Activated T-cell treated with anti-CD3 and anti-CD28 coated beads for 48 hours (primary cell): ENCODE measurements around the gene ZBTB24.
A peak's percentile ranks its signal among the peaks of the same experiment; 100 is the strongest.

Experiments
- DNase-seq: peaks from one replicate; pipeline ENCODE4 v3.0.0-alpha.2; 2020; ENCODE audit warnings: low read depth

ZBTB24 gene

DNA sequence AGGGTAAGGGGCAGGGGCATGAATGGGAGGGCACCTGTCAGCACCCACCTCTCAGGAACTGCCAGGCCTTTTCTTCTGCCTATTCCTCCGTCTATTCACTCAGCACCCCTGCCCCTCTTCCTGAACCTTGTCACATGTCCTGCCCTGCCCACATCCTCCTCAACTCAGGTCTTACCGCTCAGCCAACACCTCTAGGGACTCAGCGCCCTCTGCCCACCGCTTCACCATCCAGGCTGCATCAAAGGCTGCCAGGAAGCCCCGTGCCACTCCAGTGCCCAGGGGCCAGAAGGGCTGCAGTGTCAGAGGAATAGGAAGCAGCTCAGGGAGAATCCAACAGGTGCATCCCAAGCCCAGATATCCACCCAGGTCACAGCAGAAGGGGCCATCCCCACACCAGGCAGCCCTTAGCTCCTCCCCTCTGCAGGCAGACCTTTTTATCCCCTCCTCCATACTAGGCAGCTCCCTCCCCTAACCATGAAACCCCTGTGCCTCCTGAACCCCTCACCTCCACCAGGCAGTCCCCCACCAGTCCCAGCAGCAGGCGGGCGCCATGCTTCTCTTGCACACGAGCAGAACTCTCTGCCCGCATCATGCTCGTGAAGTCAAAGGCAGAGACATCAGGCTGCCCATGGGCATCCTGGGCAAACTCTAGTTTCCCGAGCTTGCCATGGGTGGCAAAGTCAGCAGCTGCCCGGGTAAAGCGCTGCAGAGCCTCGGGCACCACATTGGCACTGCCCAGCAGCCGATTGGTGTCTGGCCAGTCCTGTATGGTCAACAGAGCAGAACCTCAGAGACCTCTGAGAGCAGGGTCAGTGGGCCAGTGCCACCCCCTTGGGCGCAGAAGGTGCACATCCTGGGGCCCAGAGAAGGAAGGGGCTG, 33.0 kb downstream of the ZBTB24 start:
- DNase-seq = no peak

DNA sequence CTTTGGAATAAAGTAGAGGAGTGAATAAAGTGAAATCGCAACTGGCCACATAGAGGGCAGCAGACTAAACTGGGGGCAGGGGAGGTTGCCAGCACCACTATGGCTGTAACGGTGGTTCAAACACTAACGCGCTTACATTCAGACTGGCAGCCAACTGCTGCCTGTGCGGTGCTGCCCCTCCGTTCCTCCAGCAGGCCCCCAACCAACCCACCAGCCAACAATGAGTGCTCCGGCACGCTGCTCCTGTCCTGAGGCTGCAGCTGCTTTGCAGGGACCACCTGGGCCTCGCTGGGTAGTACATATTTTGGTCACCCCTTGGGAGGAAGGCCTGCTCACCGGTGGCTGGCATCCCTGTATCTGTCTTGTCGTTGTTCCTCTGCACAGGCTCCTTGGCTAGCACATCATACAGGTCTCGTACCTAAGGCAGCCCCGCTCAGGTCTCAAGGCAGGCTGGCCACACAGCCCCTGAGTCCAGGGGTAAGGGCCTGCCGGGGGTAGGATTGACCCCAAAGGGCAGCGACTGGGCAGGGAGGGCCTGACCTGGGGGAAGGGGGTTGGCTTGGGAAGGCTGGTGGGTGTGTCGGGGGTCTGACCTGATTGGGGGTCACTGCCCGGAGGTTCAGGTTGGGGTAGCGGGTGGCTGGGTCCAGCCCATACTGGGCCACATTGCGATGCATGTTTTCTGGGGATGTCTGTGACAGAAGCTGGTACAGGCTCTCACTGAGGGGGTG, 33.8 kb downstream of the ZBTB24 start:
- DNase-seq = no peak

DNA sequence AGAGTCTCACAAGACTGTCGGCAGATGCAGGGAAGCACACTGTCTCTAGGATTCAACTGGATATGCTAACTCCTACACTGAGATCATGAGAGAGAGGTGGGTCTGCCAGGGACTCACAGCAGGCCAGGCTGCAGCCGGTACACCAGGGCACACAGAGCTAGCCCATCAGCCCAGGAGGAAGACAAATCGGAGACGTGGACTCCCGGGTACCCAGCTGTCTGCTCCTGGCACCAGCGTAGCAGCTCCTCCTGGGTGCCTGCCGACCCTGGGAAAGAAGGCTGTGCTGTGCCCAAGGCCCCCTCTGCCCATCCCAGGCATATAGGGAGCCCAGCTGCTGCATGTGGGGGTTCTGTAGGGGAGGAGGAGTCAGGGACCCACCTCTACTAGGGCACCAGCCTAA, 34.4 kb downstream of the ZBTB24 start:
- no peak for DNase-seq

DNA sequence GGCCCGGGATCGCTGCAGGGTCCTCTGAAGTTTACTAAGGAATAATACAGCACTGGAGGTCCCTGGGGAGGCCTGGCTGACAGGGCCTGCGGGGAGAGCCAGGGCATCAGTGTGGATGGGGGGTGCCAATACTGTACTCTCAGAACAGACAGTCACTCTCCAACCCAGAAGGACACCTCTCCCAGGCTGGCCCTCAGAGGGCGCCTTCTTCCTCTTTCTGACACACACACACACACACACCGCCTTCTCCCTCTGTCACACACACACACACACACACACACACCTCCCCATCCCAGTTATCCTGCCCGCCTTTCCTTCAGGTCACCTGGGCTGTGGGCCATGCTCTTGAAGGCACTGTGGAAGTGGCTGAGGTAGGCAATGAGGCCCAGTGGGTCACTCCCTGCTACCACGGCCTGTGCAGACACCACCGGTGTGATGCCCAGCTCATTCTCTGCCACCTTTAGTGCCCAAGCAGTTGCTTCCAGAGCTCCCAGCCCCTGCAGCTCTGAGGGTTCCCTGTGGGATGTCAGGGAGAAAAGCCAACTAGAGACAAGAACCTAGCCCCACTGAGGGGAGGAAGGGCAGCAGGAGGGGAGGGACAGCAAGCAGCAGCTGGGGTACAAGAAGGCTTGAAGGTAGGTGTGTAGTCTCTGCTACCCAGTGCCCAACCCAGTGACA, 35.0 kb downstream of the ZBTB24 start:
- no peak for DNase-seq

DNA sequence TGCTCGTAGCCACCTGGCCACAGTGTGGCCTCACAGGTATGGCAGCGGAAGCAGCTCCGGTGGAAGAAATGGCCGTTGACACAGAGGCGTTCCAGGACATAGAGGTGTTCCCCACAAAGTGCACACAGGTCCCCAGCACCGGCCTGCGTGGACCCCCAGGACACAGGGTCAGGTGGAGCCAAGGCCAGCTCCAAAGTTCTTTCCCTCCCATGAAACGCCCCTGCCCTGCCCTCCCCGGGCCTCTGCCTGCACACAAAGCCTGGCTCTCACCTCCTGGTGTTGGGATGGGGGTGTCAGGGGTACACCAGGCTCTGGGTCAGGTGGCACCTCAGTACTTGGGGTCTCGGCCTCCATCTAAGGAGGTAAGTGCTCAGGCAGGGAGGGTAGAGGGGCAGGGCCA, 35.9 kb downstream of the ZBTB24 start:
- no peak for DNase-seq

DNA sequence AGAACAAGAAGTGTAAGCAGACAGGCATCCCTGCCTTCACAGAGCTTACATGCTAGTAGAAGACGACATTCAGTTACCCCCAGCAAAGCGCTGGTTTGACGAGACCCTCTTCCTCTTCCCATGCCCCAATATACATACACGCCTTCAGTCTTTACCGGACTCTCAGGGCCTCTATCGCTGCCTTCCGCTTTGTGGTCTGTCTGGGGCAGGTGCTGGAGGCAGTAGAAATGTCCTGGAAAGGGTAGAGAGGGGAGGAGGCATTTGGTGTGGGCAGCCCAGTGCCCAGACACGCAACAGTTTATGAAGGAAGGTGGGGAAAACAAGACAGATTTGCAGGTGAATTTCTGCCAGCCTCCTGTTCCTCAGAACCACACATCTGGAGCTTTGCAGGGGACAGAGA, 36.5 kb downstream of the ZBTB24 start:
- DNase-seq = no peak

DNA sequence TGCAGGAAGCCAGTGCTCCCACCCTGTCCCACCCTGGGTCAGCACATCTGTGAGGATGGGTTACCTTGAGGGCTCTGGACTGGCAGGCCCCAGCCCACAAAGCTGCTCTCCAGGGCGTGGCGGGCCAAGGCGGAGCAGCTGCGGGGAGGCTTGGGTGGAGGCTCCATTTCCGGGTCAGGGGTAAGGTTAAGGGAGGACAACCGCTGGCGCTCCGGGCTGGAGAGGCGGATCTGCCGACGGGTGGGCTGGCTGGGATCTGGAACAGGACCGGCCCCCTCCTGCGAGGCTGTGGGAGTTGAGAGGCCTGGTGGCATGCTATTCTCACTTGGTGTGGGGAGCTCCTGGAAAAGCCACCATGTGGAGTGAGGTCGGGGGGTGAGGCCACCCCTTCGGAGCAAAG, 36.9 kb downstream of the ZBTB24 start:
- DNase-seq = no peak

DNA sequence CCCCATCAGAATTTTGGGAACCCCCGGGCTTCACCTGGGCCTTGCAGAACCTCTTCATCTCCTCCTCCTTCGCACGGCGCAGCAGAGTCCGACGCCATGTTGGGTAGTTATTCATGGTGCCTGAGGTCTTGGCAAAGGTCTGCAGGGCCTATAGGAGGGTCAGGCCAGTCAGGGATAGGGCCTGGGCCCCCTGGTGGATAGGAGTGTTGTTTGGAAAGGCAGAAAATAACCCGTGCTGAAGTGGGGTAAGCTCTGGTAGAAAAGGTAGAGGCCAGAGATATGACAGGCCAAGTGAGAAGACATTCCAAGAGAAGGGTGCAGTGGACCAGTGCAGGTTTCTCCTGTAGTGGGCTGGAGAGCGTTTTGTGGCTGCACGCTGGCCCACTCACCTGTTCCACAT, 37.6 kb downstream of the ZBTB24 start:
- no peak for DNase-seq

DNA sequence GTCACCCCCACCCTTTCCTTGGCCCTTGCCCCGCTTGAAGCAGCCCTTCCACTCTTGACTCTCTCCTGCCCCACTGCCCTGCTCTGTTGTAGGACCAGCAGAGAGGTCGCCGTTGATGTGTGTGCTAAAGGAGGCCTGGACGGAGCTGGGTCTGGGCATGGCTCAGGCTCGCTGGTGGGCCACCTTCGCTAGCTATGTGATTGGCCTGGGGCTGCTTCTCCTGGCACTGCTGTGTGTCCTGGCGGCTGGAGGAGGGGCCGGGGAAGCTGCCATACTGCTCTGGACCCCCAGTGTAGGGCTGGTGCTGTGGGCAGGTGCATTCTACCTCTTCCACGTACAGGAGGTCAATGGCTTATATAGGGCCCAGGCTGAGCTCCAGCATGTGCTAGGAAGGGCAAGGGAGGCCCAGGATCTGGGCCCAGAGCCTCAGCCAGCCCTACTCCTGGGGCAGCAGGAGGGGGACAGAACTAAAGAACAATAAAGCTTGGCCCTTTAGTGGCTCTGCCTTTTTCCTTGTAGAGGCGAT, 39.5 kb downstream of the ZBTB24 start:
- no peak for DNase-seq

DNA sequence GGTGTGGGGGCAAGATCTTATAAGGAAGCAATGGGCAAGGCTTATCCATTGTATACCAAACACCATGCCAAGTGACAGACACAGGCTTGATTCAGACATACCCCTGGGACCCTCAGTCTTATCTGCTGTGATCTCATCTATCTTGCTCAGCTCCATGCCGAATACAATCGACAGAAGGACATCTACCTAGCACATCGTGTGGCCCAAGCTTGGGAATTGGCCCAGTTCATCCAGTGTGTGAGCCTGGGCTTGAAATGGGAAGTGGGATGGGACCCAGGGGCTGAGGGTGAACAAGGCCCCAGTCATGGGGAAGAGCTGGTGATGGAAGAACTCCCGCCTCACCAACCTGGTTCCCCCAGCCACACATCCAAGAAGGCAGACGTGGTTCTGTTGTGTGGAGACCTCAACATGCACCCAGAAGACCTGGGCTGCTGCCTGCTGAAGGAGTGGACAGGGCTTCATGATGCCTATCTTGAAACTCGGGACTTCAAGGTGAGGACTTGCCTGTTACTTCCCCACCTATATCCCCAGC, 40.6 kb downstream of the ZBTB24 start:
- DNase-seq = no peak

DNA sequence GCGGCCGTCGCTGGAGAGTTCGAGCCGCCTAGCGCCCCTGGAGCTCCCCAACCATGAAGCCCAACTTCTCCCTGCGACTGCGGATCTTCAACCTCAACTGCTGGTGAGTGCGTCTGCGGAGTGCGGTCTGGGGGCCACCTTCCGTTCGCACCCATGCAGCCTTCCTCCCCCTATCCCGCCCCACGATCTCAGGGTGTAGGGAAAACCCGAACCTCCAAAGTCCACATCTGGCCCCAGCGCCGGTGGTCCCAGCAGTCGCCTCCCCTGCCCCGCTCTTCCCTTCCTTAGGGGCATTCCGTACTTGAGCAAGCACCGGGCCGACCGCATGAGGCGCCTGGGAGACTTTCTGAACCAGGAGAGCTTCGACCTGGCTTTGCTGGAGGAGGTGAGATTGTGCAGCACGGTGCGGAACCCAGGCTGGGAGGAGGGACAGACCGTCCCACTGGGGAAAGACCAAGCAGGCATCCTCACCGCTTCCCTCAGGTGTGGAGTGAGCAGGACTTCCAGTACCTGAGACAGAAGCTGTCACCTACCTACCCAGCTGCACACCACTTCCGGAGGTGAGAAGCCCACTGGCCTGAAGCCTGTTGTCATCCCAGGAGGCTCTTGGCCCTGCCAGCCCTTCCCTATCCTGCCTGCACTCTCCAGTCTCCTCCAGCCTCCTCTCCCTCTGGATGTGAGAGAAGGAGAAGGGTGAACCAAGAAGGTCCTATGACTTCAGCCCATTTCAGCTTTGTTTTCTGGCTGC, 41.8 kb downstream of the ZBTB24 start:
- DNase-seq = peak; percentile 27

DNA sequence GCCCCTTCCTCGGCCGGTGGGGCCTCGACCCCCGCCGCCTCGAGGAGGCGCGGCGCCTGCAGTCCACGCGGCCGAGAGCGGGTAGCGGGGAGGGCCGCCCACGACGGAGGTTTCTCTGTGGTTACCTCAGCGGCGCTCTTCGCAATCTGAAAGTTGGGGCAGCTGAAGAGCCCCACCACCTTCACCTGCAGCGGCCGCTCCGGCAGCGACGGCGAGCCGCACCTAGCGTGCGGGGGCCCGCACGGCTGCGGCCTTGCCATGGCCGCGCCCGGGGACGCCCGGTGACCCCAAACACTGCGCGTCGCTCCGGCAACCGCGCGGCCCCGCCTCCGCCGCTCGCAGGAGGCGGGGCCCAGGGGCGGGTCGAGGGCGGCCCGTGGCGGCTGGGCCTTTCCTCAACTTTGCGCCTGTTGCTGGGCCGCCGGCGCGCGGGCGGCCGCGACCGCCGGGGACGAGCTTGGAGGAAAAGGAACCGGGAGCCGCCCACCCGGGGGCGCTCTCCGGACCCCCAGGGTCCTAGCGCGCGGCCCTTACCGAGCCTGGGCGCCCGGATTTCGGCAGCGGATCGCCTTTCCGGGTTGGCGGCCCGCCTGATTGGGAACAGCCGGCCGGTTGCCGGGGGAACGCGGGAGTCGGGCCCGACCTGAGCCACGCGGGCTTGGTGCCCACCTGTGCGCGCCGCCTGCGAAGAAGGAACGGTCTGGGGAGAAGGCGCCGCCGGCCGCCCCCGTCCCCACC, 42.5 kb downstream of the ZBTB24 start, which contains the start of the genes PPIL6 and SMPD2:
TSS of gene PPIL6 (minus strand) at position 298 of the 738 bp plus-strand sequence. CDS start at position 260, 38 bp downstream.
TSS of gene SMPD2 (plus strand) at position 394 of the 738 bp plus-strand sequence. CDS start 398 bp downstream, outside the sequence.
- DNase-seq = peak; percentile 82

DNA sequence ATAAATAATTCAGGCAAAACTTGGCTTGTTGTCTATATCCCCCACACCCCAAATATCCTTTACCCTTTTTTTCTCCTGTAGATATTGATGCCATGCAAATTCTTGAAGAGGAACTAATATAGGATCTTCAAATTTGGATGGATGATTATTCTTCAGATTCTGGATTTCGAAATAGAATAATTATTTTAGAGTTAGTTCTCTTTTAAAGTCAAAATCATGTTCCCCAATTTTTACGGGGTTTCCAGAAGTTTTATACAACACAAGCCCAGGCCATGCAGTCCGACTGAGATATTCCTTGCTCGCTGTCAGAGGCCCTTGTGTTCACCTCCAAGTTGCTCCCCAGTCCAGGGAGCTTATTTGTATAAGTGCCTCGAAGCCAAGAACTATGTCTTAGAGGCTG, 47.0 kb downstream of the ZBTB24 start:
- DNase-seq = no peak

DNA sequence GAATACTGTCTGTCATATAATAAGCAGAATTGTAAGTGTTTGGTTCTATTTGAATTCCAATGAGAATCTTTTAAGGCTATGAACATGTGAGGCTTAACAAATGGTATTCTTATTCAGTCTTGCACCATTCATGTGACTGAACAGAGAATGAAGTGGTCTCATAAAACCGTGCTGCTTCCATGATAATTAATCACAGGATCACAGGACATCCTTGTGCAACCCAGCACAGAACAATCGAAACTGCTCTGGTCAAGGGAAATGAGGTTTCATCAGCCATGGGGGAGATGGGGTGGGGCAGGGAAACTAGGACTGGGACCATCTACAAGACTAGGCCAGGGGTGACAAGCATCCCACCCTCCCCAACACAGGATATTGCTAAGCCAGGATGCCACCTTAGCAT, 48.6 kb downstream of the ZBTB24 start:
- DNase-seq = no peak

DNA sequence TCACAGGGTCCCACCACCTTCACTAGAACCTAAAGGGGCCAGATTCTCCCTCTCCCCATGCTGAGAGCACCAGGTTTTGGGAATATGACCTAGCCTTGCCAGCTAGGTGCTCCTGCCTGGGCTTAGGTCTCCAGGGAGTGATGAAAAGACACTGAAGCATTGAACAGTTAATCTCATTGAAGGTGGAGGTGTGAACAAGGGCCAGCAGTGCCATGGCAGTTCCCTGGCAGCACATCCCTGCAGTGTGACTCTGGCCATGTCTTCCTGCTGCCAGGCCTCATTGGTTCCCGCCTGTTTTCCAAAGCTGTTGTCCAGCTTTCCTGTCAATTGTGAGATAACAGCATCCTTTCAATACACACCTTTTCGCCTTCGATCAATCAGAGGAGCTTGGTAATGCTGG, 53.5 kb downstream of the ZBTB24 start:
- DNase-seq = no peak

DNA sequence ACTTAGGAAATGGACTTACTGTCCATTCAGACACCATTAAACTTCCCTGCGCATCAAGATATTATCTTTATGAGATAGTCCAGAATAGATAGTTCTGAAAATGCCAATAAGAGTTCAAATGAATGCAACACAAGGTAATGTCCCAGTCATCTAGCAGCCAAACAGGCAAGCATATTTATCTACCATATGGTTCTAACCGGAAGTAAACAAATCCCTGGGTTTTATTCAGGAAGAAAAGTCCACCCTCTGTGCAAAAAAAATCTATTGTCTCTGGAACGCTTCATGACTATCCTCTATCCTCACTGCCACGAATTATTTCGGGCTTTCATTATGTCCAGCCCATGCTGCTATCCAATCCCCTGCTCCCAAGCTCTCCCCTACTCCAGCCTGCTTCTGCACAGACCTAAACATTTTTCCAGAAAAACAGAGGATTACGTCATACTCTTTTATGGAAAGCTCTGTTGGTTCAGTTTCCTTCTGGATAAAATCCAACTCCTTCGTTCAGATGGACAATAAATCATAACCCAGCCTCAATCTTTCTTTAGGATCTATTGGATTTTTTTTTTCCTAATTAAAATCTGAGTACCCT, 54.0 kb downstream of the ZBTB24 start:
- no peak for DNase-seq

DNA sequence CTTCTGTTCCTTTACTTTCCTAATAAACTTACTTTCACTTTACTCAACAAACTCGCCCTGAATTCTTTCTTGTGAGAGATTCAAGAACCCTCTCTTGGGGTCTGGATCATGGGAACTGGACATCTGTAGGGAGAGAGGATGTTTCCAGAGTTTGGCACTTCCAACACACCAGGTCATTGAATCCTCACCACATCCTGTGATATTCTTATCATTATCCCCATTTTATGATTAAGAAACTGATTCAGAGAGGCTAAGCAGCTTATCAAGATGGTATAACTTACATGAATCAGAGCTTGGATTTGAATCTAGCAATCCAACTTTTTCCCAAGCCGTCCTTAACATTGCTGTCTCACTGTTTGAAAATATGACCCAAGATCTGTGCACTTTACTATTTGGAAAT, 58.1 kb downstream of the ZBTB24 start:
- DNase-seq = no peak

DNA sequence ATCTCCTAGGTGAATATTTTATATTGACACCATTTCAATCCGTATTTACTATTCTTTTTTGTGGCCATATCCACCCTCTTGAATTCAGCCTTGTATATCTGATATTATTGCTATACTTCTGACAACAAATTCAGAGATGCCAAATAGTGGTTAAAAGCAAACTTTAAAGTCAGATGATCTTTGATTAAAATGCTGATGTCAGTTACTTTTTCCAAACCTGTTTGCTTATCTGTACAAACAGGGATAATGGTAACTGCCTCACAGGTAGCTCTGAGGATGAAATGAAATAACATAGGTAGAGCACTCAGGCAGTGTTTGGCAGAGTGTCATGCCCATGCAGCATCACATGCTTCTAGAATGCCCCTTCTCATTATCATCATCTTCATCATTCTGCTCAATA, 61.8 kb downstream of the ZBTB24 start:
- no peak for DNase-seq

DNA sequence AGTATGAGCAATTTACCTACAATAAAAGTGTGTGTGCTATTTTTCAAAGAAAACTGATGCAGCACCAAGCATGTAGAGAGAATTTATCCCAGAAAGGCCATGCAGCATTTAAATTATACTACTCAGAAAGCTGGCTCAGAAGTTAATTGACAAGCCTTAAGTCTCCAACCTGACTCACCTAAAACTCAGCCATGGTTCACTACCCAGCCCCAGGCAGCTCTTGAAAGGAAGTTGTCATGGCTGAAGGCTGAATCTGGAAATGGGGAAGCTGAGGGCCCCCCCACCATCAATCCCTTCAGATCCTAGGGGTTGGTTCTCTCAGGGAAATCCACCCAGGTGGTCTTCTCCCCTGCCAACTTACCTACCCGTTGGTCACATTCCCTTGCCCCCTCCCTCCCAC, 62.3 kb downstream of the ZBTB24 start:
- DNase-seq = no peak

DNA sequence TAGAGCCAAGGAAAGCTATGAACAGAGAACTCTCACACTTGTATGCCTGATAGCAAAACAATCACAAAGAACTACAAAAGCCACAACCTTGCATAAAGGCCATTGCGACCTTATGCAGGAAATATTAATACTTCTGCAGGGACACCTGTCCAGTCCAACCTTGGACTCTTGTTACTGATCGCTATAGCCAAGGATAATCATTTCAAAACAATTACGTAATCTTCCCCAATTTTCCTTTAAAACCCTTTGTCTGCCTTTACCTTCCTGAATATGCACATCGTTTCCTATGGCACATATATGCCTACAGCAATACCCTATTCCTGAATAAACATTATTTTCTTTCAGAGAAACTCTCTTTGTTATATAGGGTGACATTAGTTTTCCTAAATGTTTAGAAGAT, 65.4 kb downstream of the ZBTB24 start:
- no peak for DNase-seq
